ENCODE data around the gene LYG1. TPM values are rescaled to one million over a fixed set of nuclear protein-coding genes. Genes with fewer than 3 reads are reported as not detected.

LYG1 gene
- total RNA-seq, 1 experiment from 2014 or later = 0.42 TPM

DNA sequence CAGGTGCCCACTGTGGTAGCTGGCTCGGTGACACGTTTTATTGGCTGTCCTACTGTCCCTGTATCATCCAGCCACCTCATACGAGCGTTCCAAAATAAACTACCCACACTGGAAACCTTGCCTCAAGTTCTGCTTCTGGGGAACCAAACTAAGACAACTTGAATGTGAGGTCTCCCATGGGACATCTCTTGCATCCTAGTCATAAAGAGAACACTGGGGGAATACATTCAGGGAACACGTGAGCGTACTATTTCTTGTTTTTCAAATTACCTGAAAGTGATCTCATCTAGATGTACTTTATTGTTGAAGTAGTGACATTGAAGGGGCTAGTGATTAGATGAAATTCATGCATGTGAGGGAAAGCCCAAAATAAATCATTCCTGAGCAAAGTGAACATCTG, 60.6 kb downstream of the LYG1 start:
- H3K4me3 Mint-ChIP-seq (ENCODE audit: unreplicated experiment) = no peak overlapping the region
- BruUV-seq (replicated peaks) = no TSS peak
- no peaks in the 10 kb centered on the region for H3K27me3 Mint-ChIP-seq (ENCODE audit: insufficient read depth, unreplicated experiment)
- ChIA-PET POLR2A (no interaction called here), CTCF (interaction anchor here (1.1 kb wide), 1 partner anchor 128 kb away, joined by 3 read pairs; no protein-coding TSS in a partner anchor)
- no peak for DNase-seq (ENCODE audit: unreplicated experiment)
- no peaks in the 10 kb centered on the region for H3K9me3 Mint-ChIP-seq (ENCODE audit: unreplicated experiment)
- no peak overlapping the region for H3K27ac Mint-ChIP-seq (ENCODE audit: low read depth, unreplicated experiment)
- no peaks in the 10 kb centered on the region for H3K36me3 Mint-ChIP-seq (ENCODE audit: insufficient read depth, unreplicated experiment)
- TF ChIP-seq, protein P1, sequence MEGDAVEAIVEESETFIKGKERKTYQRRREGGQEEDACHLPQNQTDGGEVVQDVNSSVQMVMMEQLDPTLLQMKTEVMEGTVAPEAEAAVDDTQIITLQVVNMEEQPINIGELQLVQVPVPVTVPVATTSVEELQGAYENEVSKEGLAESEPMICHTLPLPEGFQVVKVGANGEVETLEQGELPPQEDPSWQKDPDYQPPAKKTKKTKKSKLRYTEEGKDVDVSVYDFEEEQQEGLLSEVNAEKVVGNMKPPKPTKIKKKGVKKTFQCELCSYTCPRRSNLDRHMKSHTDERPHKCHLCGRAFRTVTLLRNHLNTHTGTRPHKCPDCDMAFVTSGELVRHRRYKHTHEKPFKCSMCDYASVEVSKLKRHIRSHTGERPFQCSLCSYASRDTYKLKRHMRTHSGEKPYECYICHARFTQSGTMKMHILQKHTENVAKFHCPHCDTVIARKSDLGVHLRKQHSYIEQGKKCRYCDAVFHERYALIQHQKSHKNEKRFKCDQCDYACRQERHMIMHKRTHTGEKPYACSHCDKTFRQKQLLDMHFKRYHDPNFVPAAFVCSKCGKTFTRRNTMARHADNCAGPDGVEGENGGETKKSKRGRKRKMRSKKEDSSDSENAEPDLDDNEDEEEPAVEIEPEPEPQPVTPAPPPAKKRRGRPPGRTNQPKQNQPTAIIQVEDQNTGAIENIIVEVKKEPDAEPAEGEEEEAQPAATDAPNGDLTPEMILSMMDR (IDR thresholded peaks at IDR 0.05; ENCODE audit: unreplicated experiment) = no peak
- intact Hi-C loops (cut with micrococcal nuclease) = no loop called here
- H3K4me1 Mint-ChIP-seq (ENCODE audit: insufficient read depth, unreplicated experiment) = no peaks in the 10 kb centered on the region

- ChIA-PET CTCF (no interaction called here), POLR2A (no interaction called here)
- no peak overlapping the region for H3K4me3 Mint-ChIP-seq (ENCODE audit: unreplicated experiment)
- H3K4me1 Mint-ChIP-seq (ENCODE audit: insufficient read depth, unreplicated experiment) = no peaks in the 10 kb centered on the region
- H3K27me3 Mint-ChIP-seq (ENCODE audit: insufficient read depth, unreplicated experiment) = no peaks in the 10 kb centered on the region
- H3K36me3 Mint-ChIP-seq (ENCODE audit: insufficient read depth, unreplicated experiment) = no peaks in the 10 kb centered on the region
- intact Hi-C loops (cut with micrococcal nuclease) = no loop called here
- no peak overlapping the region for H3K27ac Mint-ChIP-seq (ENCODE audit: low read depth, unreplicated experiment)
- no peak for DNase-seq (ENCODE audit: unreplicated experiment)
- no TSS peak for BruUV-seq (replicated peaks)
- TF ChIP-seq, protein P1 (IDR thresholded peaks at IDR 0.05; ENCODE audit: unreplicated experiment) = no peak
- H3K9me3 Mint-ChIP-seq (ENCODE audit: unreplicated experiment) = no peaks in the 10 kb centered on the region
Observed at GRCh38 chr2:99238599-99238998, 62.4 kb downstream of the LYG1 start.

Other genes starting within 250 kb of the LYG1 start
- 0.74 and 0.93 TPM in 2 replicates for gene C2orf15, start 159.5 kb downstream of the LYG1 start, total RNA-seq (2022)
- gene TSGA10, start 146.3 kb downstream of the LYG1 start, total RNA-seq (2022) = 7.9 and 11.6 TPM in 2 replicates
- 13.1 TPM in 2 replicates for gene LIPT1, start 146.2 kb downstream of the LYG1 start, total RNA-seq (2022)
- gene MITD1, start 120.1 kb downstream of the LYG1 start, total RNA-seq (2022) = 19.1 and 21.2 TPM in 2 replicates
- gene MRPL30, start 120.0 kb downstream of the LYG1 start, total RNA-seq (2022) = 39.1 and 42.5 TPM in 2 replicates
- gene LYG2, start 45.5 kb downstream of the LYG1 start, total RNA-seq (2022) = not detected in 2 replicates
- gene TXNDC9, start 35.1 kb upstream of the LYG1 start, total RNA-seq (2022) = 40.2 and 41.0 TPM in 2 replicates
- 45.6 and 55.5 TPM in 2 replicates for gene EIF5B, start 36.2 kb upstream of the LYG1 start, total RNA-seq (2022)
- gene REV1, start 188.8 kb upstream of the LYG1 start, total RNA-seq (2022) = 33.2 and 38.6 TPM in 2 replicates

Measured in MCF 10A (cell line).